ENCODE measurements around the gene MACROD2.

MACROD2 gene

GRCh38 chr20:14525426-14525825 lies 530.1 kb downstream of the MACROD2 start:
- TF ChIP-seq CTCF (IDR thresholded peaks at IDR 0.05; ENCODE audit: borderline replicate concordance, insufficient read depth, low read depth, low read length), result no peak
- no peak overlapping the region for H3K4me3 ChIP-seq (ENCODE audit: low read depth, low read length)

GRCh38 chr20:14526891-14527290 lies 531.6 kb downstream of the MACROD2 start:
- TF ChIP-seq CTCF (IDR thresholded peaks at IDR 0.05; ENCODE audit: borderline replicate concordance, insufficient read depth, low read depth, low read length), result no peak
- no peak overlapping the region for H3K4me3 ChIP-seq (ENCODE audit: low read depth, low read length)

- H3K4me3 ChIP-seq (ENCODE audit: low read depth, low read length), result no peak overlapping the region
- no peak for TF ChIP-seq CTCF (IDR thresholded peaks at IDR 0.05; ENCODE audit: borderline replicate concordance, insufficient read depth, low read depth, low read length)
Measured at GRCh38 chr20:14531786-14532185, 536.5 kb downstream of the MACROD2 start.

GRCh38 chr20:14536738-14537137 lies 541.4 kb downstream of the MACROD2 start:
- TF ChIP-seq CTCF (IDR thresholded peaks at IDR 0.05; ENCODE audit: borderline replicate concordance, insufficient read depth, low read depth, low read length), result no peak
- no peak overlapping the region for H3K4me3 ChIP-seq (ENCODE audit: low read depth, low read length)

- no peak overlapping the region for H3K4me3 ChIP-seq (ENCODE audit: low read depth, low read length)
- TF ChIP-seq CTCF (IDR thresholded peaks at IDR 0.05; ENCODE audit: borderline replicate concordance, insufficient read depth, low read depth, low read length), result no peak
Measured at GRCh38 chr20:14538433-14538832, 543.1 kb downstream of the MACROD2 start.

- H3K4me3 ChIP-seq (ENCODE audit: low read depth, low read length), result no peak overlapping the region
Measured at GRCh38 chr20:14543040-14543439, 547.7 kb downstream of the MACROD2 start.

GRCh38 chr20:14544688-14545087 lies 549.4 kb downstream of the MACROD2 start:
- TF ChIP-seq CTCF (IDR thresholded peaks at IDR 0.05; ENCODE audit: borderline replicate concordance, insufficient read depth, low read depth, low read length), result no peak
- no peak overlapping the region for H3K4me3 ChIP-seq (ENCODE audit: low read depth, low read length)

More at GRCh38 chr20:14543040-14543439, 547.7 kb downstream of the MACROD2 start:
- TF ChIP-seq CTCF (IDR thresholded peaks at IDR 0.05; ENCODE audit: borderline replicate concordance, insufficient read depth, low read depth, low read length), result no peak

Data from GM12875 (cell line).